NCI-H2196 (cell line): ENCODE data around the gene LDLRAD4.
A peak's percentile ranks its signal among the peaks of the same experiment; 100 is the strongest.

Experiments
- DNase-seq: peaks from one replicate; lab custom pipeline; 2025; ENCODE audit not compliant: unreplicated experiment; lab: John Stamatoyannopoulos, UW

The LDLRAD4 gene

GRCh38 chr18:13218368-13218991, at the start of gene LDLRAD4:
TSS of gene LDLRAD4 (plus strand) at chr18:13218760.
- DNase-seq: peak; percentile 21

GRCh38 chr18:13173578-13174145, 44.9 kb upstream of the LDLRAD4 start:
- no peak for DNase-seq

DNA sequence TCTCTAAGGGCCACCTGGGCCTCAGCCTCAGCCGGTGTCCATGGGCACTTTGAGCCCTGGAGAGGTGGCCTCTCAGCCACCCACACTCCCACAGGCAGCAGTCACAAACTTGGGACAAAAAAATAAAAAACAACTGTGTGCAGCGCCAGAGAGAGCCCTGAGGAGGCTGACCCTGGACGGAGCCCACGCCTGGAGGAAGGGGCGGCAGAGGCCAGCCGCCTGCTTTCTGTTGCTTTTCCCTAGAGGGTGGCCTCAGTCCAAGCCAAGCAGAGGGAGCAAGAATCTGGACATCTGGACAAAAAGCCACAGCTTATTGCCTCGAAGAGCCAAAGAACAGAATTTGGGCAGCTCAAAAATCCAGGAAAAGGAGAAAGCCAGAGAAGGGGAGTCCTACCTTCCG, 43.3 kb upstream of the LDLRAD4 start:
- no peak for DNase-seq

- DNase-seq: no peak
These were observed 42.8 kb upstream of the LDLRAD4 start for GRCh38 chr18:13175754-13176210.

DNA sequence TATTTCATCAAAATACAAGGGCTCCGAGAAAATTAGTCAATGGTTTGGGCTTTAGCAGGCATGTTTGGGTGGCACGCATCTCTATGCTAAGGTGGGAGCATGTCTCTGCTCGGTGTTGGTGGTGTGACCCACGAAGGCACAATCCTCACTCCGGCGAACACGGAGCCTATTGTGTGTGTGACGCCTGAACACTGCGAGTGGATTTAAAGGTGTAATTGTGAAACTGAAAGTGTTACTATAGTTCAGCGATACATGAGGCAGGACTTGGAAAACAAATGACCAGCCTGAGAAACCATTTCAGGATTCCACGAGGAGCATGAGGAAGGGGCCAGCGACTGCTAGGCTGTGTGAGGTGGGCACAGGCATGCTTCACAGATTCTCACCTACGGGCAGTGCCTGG, 41.7 kb upstream of the LDLRAD4 start:
- no peak for DNase-seq

- no peak for DNase-seq
These were observed 40.4 kb upstream of the LDLRAD4 start for GRCh38 chr18:13178197-13178596.

DNA sequence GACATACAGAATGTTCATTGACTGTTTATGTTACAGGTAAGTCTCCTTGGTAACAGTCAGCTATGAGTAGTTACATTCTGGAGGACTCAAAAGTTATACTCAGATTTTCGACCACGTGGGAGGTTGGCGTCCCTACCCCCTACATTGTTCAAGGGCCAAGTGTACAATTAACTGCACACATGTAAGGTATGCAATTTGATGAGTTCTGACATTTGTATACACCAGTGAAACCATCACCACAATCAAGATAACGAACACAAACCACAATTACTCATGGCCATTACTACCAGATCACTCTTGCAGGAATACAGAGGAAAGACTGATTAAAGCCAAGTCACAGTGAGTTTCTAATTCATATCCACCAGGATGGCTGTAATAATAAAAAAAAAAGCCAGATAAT, 39.6 kb upstream of the LDLRAD4 start:
- DNase-seq: no peak

DNA sequence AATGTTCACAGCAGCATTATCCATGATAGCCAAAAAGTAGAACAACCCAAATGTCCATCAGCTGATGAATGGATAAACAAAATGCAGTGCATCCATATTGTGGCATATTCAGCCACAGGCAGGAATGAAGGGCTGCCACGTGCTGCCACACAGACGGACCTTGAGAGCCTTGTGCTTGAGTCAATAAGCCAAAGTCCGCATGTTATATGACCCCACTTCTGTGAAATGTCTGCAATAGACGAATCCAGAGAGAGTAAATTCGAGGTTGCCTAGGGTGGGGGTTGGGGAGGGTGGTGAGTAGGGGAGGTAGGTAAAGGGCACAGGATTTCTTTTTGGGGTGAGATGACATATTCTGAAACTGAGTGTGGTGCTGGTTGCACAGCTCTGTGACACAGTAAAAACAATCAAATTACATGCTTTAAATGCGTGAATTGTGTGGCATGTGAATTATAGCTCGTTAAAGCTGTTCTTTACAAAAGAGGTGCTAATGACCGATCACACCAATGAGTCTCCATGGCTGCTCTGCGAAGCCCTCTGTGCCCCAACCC, 38.9 kb upstream of the LDLRAD4 start:
- no peak for DNase-seq

DNA sequence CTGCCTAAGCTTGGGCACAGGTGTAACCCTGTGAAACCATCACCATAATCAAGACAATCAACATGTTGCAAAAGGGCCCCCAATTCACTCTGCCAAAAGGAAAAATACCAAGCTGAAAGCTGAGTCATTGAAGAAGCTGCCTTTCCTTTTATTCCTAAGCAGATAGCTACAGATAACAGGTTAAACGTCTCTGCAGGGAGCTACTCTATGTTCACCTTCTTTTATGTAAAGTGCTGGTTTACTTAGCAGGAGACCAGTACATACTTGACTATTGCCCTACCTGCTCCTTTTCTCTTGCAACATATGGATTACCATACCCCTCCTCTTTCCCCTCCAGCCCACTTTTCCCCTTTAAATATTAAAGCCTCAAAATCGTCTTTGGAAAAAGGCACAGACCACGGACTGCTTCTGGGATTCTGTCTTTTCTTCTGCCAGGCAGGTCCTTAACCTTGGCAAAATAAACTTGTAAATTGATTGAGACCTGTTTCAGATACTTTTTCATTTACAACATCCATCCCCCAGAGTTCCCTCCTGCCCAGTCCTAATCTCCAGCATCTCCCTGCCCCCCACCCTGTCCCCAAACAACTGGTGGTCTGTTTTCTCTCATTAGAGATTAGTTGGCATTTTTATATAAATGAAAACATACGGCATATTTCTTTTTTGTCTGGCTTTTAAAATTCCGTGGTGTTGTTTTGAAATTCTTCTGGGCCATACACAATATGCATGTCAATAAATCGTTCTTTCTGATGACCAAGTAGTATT, 37.8 kb upstream of the LDLRAD4 start:
- no peak for DNase-seq

GRCh38 chr18:13181765-13182164, 36.8 kb upstream of the LDLRAD4 start:
- no peak for DNase-seq

DNA sequence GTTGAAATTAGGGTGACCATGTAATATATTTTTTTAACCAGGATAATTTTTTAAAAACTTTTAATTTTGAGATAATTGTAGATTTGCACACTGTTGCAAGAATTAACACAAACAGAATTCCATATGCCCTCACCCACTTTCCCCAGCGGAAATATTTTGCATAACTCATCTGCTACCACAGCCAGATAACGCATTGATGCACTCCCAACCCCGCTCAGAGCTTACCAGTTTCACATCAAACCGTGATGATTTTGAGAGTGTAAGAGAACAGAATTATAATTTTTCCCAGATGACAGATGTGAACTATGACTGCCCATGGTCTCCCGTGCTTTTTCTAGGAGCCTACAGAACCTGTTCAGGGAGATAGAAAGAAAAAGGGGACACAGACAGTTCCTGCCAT, 35.2 kb upstream of the LDLRAD4 start:
- DNase-seq: no peak

DNA sequence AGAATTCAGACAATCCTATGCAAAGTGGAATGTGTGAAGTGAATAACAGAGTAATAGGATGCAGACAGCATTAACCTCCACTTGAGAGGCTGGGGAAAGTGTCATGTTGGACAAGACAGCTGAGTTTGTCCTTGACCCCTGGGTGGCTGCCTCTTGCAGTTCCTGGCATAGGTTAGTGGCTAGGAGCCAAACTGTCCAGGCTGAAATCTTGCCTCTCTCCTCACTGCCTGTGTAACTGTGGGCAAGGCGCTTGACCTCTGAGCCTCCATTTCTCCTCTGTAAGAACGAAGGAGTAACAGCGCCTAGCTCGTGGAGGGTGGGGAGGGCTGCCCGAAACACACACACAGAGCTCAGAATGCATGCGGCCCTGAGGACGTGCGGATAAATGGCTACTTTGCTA, 34.8 kb upstream of the LDLRAD4 start:
- DNase-seq: no peak

GRCh38 chr18:13184396-13184795, 34.2 kb upstream of the LDLRAD4 start:
- DNase-seq: no peak

DNA sequence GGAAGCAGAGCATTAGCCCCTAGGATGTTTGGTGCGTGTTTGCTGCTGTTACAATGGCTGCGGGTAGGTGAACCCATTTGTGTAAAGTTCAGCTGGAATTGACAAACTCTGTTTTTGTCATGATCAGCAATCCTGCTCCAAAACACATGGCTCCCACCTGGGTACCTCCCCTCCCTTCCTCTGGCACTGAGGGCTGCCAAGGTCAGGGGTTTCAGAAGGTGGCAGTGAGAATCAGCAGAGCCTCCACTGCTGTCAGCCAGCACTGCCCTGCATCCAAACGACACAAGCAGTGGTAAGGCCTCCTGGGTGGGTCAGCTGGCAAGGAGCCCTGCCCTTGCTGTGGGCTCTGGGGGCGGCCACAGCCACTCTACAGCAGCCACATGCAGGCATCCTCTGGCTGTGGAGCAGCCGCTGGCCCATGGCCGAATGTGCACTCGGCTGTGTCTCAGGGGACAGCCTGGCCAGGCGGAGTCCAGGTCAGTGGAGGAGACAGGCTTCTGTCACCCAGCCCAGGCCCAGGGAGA, 32.8 kb upstream of the LDLRAD4 start:
- no peak for DNase-seq

DNA sequence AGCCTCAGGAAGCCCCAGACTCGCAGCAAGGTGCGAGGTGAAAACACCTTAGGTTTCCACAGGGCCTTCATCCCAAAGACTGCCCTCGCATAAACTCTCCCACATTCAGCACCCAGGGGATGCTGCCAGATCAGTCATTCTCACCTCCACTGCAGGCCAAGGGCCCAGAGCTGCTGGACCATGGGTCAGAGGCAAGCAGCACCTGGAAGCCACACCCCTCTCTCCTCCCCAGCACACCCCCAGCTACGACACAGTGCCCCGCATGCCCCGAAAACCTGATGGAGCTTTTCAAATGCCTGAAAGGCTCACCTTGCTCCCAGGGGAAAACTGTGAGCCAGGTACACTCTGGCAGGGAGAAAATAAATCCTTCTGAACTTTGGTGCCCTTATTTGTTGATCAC, 31.9 kb upstream of the LDLRAD4 start:
- DNase-seq: no peak

- DNase-seq: no peak
These were observed 31.1 kb upstream of the LDLRAD4 start for GRCh38 chr18:13187498-13187897.

DNA sequence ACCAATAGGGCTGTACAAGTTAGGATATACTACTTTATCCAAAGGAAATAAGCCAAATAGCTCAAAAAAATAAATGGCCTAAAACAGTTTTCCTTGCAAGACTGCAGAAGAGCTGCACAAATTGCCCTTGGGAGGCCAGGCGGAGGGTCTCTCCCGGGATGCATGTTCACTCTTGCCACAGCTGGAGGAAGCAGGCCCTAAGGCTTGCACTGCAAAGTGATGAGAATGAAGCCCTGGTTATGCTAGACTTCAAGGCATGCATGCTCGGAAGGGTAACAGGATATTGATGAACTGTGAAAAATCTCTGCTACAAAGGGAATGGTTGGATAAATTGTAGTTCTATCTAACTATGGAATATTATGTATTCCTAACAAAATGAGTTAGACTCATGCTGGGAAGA, 27.5 kb upstream of the LDLRAD4 start:
- DNase-seq: no peak

GRCh38 chr18:13191779-13192178, 26.8 kb upstream of the LDLRAD4 start:
- DNase-seq: no peak

DNA sequence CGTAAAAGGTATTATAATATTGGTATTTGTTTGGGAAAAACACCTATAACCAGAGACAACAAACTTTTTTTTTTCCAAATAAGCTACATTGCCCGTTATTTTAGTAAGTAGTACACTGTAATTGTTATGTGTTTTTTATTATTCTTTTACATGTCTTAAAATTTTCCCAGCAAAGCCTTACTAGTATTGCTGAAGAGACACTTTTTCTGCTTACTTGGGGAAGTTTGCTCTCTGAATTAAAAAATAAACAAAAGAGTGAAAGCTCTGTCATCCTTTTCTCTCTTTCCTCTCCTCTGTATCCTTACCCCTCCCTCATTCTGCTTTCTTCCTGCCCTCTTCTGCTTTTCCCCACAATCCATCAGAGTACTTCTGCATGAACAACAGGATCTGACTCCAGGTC, 25.6 kb upstream of the LDLRAD4 start:
- no peak for DNase-seq

- no peak for DNase-seq
These were observed 24.3 kb upstream of the LDLRAD4 start for GRCh38 chr18:13194239-13194638.

- no peak for DNase-seq
These were observed 19.9 kb upstream of the LDLRAD4 start for GRCh38 chr18:13198701-13199100.

GRCh38 chr18:13199169-13199568, 19.4 kb upstream of the LDLRAD4 start:
- no peak for DNase-seq
